Epithelial cell of prostate (primary cell): ENCODE results near the gene AGAP3.
A peak's percentile ranks its signal among the peaks of the same experiment; 100 is the strongest.

Experiments
- DNase-seq: peaks from one replicate; pipeline ENCODE4 v3.0.0-alpha.2; 2011; ENCODE audit warnings: low read depth, low spot score
- H3K27ac ChIP-seq: fragments of 450-650 bp; 2 replicates; pipeline ENCODE4 v1.5.1; 2017; ENCODE audit warnings: mild to moderate bottlenecking

Gene AGAP3

DNA sequence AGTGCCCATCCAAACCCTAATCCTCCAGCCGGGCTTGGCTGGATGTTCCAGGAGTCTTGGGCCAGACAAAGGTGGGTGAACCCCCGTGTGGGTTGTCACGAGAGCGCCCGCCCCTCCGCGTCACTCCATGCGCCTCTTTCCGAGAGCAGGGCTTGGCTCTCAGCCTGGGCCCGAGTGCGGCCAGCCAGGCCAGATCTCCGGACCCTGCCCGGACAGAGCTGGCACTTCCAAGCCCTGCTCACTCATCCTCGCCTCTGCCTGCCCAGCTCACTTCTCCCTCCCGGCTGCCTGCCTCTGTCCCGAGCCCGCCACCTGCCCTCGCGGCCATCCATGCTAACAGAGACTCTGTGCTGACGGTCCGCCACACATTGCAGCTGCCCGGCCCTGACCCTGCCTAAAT is 34.6 kb downstream of the AGAP3 start:
- H3K27ac ChIP-seq = no peak overlapping the region
- no peak for DNase-seq

DNA sequence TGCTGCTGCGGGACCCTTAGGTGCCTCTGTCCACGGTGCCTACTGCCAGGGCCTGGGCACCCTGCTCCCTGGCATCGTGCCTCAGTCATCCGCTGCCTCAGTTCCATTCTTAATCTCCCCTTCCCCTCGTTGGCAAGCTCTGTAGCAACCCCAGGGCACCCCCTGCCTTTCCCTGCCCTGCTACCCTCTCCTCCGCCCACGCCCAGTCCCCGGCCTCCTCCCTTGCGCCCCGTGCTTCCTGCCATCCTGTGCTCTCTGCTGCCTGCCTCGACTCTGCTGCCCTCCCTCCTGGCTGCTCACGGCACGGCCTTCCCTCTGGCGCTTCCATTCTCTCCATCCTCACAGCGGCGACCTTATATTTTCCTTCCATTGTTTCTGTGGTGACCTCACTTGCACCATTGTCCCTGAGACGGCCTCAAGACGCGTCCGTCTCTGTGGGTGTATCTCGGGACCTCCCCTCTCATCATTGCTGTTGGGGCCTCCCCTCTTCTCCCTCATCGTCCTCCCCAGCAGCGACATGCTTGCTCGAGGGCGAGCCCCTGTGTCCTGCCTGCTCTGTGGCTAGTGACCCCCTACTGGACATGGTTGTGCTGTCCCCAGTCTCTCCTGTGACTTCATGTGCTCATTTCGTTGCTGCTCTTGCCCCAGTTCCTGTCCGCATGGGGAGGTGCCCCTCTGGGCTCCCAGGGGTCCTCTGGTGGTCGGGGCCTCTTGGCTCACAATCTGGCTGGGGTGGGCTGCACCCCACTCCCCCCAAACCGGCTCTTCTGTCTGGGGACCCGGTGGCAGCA is 35.3 kb downstream of the AGAP3 start:
- no peak for DNase-seq
- no peak overlapping the region for H3K27ac ChIP-seq

DNA sequence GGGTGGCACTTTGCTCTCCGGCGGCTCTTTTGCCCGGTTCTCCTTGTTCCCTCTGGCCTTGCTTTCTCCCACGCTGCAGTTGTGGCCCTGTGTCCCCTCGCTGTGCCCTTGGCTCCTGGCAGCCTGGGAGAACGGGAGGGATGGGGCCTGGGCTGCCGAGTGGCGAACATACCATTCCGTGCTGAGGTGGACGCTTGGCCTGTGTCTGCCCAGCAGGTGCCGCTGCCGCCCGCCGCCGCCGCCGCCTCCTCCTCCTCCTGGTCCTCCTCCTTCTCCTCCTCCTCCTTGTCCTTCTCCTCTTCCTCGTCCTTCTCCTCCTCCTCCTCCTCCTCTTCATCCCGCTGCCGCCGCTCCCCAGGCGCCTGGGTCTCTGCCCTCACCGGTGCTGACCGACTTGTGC is 36.0 kb downstream of the AGAP3 start:
- no peak for DNase-seq
- H3K27ac ChIP-seq = no peak overlapping the region

DNA sequence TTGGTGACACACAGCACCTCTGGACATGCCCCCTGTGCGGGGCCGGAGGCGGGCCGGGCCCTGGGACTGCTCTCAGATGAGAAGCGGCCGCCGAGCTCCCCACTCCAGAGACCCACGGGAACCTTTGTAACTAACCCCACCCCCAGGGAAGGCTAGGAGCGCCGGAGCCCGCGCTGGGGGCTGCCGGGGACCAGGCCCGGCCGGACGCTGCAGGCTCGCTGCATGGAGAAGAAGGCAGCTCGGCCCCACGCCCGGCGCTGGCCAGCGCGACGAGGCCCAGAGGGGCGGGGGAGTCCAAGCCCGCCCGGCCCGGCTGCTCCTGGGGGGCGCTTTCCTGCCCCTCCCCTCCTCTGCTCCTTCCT is 36.5 kb downstream of the AGAP3 start:
- no peak overlapping the region for H3K27ac ChIP-seq
- DNase-seq = no peak

DNA sequence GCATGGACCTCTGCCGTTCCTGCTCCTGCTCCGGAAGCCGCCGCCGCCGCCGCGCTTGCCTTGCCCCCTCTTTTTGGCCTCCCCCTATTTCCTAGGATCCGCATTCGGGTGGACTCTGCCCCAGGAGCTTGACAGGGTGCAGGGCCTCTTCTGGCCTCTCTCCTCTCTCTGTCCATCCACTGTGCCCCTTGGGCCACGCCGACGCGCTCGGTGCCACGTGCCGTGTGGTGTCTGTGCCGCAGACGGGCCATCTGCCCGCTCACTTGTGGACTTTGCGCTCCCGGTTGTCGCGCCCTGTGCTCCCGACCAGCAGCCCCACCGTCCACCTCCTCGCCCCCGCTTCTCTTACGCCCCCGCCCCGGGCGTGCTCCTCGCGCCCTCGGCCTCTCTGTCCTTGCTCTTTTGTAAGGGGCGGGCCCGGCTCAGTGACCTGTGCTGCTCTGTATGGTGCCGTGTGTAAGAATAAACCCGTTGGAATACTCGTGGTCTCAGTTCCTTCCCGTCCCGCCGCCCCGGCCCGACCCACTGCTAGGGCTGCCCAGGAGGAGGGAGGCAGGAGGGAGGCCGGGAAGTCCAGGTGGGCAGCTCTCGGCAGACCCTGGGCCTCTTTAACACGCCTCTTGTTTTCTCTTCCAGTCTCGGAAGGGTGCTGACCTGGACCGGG is 37.0 kb downstream of the AGAP3 start:
- DNase-seq = no peak
- no peak overlapping the region for H3K27ac ChIP-seq

DNA sequence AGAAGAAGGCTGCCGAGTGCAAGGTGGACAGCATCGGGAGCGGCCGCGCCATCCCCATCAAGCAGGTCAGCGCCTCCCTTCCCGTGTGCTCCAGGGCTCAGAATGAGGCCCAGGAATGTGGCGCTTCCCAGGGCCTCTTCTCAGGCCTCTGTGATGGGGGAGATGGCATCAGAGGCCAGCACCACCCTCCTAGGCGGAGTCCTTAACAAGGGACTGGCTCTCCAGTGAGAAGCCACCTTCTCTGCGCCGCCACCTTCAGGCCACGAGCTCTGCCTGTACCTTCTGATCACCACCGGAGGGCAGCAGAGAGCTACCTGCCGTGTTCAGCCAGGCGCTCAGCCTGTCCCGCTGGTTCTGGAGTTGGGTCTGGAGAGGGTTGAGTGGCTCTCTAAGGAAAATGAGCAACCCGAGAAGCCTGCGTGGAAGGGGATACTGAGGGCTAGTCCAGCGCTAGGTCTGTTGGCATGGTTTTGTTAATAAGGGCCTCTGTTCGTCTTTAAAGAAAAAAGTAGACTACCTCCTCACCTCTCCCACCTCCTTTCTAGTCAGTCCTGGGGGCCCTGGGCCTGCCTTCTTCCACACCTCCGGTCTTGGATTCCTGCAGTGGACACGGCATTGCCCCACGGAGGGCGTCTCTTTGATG is 37.7 kb downstream of the AGAP3 start:
- no peak overlapping the region for H3K27ac ChIP-seq
- peak; percentile 24 for DNase-seq

DNA sequence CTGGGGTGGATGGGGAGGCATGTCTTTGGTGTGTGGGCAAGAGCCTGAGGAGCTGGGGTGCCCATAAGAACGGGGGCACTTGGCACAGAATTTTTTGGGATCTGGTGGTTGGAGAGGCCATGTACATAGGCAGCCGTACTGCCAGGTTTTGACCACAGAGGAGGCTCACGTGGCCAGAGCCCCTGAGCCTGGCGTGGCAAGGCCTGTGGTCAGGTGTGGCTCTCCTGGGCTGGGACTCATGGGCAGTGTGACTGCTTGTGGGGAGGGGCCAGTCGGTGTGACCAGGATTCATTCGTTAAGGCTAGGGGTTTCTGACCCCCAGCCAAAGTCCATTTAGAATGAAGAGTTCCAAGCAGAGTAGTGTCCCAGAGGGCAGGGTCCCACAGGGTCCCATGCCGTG is 38.2 kb downstream of the AGAP3 start:
- H3K27ac ChIP-seq = no peak overlapping the region
- DNase-seq = no peak

DNA sequence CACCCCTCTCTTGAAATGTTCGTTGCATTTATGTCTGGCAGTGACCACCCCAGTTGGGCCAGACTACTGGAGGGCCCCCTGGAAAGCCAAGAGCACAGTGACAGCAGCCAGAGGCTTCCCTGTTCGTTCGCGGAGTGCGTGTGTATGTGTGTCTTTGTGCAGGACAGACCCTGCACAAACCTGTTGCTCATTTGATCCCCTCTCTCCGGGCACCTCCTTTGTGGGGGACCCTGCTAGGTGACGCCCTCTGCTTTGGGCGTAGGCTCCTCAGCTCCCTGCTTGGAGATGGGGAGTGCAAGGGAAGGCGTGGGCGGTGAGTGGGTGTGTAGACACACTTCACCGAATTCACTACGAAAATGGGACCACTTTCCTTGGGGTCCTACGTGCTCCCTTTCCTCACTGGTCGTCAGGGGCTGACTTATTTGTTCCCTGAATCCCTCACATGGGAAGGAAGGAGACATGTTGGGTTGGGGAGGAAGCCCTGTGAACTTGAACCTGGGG is 38.7 kb downstream of the AGAP3 start:
- no peak for DNase-seq
- H3K27ac ChIP-seq = no peak overlapping the region

DNA sequence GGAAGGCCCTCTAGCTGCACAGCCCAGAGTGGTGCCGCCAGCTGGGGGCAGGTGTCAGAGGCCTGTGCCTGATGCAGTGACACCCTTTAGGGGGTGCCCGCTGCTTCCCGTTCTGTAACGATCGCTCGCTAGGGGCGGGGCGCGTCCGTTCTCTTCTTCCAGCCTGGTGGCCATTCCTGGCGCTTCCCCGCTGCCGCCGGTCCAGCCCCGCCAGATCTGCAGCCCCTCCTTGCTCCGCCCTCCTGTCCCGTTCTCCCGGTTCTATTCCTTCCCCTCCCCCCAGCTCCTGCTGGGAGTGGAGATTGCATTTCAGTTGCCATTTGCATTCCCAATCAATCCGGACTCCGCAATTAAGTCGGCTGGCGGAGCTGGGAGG is 39.2 kb downstream of the AGAP3 start:
- H3K27ac ChIP-seq = no peak overlapping the region
- no peak for DNase-seq

DNA sequence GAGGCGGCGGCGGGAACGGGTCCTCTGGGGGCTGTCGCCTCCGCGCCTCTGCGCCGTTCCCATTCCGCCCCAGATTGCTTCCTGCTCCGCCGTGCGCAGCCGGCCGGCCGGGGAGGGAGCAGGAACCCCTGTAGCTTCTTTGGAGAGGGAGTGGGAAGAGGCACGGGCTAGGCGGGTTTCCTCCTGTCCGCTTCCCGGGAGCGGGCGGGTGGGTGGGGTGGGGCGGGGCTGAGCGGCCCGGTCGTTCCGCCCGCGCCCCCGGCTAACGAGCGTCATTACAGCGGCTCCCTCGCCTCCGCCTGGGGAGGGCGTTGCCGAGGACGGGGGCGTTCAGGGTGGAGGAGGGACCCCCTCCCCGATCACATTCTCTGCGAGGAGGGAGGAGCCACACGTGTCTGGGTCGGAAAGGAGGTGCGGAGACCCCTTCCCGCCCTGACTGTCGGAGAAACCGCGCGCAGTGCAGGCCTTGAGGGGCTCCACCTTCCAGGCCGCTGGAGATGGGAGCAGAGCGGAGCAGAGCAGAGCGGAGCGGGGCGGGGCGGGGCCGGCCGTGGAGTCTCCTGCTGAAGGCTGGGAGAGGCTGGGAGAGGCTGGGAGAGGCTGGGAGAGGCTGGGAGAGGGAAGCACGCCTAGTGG is 39.7 kb downstream of the AGAP3 start:
- H3K27ac ChIP-seq = no peak overlapping the region
- no peak for DNase-seq

DNA sequence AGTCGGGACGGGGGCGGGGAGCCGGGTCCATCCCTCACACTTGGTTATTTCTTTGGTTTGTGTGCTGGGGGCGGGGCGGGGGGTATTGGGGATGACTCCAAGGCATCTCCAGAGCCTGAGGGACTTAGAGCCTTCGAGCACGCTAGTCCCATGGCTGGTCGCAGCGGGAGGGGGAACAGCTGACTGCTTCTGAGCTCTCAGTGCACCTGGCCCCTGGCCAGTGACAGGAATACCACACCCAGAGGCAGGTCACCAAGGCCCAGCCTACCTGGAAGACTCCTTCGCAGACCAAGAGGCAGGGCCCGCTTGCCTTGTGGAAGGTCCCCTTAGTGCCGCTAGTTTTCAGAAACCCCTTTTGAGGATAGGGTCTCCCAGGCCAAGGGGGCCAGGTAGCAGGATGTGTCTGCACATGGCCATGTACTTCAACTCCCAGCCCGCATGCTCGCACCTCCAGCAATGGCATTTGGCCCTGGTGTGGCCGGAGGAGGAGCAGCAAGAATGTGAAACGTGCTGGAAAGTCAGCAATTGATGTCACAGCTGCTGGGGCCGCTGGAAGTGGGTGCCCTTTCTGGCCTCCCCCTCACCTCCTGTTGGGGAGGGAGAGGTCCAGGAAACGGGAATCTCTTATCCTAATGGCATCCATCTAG is 40.3 kb downstream of the AGAP3 start:
- no peak overlapping the region for H3K27ac ChIP-seq
- no peak for DNase-seq

DNA sequence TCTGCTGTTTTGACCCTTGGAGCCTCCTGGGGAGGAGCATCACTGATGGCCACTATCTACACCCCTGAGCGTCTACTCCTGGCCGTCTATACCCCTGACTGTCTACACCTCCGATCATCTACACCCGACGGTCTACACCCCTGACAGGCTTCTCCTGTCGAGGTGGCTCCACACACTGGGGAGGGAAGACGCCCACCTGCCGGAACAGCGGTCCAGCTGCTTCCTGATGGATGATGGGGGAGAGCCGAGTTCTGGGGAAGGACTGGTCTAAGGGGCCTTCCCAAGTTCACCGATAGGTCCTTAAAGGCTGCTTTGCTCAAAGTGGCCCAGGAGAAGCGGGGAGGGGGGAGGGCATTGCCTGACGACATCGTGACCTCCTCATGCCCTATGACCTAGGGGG is 41.9 kb downstream of the AGAP3 start:
- no peak overlapping the region for H3K27ac ChIP-seq
- DNase-seq = no peak

DNA sequence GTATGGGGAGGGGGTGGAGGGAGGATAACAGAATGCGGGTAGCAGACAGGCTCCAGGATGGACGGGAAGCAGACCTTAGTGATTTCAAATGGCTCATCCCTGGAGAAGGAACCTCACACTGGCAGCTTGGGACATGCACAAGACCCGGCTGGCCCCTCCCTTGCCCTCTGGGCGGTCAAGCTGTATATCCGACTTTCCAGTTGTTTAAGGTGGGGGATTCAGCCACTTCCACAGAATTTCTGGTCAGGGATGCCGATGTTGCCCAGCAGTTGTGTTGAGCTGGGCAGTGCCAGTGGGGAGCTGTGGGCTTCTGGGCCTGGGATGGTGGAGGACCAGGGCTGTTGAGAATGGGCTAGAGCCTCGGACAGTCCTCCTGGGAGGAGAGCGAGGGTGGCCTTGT is 42.4 kb downstream of the AGAP3 start:
- no peak for DNase-seq
- H3K27ac ChIP-seq = no peak overlapping the region

DNA sequence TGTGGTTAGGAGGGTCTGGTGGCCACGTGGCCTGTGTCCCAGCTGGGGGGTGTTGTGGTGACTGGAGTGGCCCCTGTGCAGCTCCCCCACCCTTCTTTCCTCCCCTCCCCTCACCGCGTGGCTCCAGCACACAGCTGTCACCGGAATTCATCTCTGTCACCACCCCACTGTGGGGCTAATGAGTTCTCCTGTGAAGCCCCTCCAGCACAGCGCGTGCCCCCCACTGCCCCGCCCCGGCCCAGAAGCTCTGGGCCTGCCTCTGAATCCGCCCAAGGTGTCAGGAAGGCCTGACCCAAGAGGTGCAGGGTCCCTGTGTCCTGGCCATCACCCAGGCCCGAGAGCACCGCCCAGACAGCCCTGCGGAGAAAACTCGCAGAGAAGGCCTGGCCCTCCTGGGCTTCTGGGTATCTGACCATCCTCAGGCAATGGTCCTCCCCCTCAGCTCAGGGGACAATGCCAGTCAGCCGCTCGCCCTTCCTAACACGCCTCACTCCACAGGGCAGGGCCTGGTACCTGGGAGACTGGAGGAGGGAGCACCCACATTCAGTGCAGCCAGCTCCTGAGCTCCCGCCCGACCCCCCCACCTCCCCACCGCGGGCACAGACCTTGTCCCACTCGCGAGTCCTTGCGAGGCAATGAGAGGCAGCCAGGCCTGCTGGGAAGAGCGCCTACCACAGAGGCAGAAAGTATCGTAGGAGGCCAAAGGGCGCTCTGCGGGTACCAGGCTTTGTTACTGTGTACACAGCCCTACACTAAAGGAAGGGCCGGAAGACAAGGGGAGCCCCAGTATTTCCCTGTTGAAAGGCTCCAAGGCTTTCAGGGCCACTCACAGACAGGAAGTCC is 43.1 kb downstream of the AGAP3 start:
- H3K27ac ChIP-seq = no peak overlapping the region
- DNase-seq = no peak

DNA sequence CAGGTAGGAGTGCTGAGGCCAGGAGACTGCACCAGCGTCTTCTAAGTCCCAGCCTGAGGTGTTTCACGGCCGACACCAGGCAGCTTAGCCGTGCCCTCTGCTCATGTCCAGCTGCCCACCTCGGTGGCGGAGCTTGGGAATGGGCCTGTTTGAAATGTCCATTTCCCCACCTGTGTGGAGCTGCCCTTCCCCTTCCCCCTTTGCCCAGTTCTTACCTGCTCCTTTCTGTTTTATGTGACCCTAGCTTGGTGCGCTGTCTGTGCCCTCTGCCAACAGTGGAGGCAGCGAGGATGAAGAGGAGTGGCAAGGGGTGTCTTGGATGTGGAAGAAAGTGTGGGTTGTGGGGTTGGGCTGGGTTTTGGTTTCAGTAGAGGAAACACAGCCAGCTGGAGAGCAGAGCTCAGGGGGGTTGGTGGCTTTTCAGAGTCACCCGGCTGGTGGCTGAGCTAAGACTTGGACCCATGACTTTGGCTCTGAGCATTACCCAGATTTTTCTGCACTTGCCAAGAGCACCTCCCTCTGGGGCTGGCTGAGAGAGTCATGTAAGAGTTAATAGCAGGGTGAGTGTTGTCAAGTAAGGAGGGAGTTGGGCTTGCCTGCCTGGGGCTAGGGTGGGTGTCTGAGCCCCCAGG is 43.8 kb downstream of the AGAP3 start:
- H3K27ac ChIP-seq = no peak overlapping the region
- no peak for DNase-seq

DNA sequence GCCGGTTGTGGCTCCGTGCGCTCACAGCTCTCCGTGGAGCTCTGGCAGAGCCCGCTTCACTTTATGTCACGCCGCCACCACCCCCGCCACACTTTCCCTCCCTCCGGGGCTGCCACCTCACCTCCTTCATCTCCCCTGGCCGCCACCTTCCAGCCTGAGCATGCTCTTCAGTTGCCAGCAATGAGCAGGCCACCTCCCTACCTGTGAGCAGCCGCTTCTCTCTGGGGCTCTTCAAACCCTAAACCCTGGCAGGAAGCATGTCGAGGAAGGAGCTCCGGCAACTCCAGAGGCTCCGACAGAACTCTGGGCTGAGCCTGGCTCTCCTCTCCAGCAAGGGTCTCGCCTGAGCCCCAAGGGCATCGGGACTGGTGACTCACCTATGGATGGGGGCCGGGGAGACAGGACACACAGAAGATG is 44.5 kb downstream of the AGAP3 start:
- no peak overlapping the region for H3K27ac ChIP-seq
- no peak for DNase-seq

DNA sequence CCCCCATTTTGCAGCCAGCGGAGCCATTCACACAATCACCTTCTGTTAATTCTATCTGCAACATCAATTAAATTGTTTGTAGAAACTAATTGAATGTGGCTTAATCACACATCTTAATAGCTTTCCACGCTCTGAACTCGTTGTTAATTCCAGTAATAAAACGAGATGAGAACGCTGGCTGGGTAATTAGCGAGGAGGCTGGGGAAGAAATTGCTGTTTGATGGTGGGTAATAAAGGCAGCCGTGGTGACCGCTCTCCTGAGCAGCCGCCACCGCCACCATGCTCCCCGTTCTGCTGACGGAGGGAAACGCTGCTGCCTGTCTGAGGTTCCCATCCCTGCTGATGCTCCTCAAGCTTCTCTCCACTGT is 44.9 kb downstream of the AGAP3 start:
- no peak for DNase-seq
- no peak overlapping the region for H3K27ac ChIP-seq

DNA sequence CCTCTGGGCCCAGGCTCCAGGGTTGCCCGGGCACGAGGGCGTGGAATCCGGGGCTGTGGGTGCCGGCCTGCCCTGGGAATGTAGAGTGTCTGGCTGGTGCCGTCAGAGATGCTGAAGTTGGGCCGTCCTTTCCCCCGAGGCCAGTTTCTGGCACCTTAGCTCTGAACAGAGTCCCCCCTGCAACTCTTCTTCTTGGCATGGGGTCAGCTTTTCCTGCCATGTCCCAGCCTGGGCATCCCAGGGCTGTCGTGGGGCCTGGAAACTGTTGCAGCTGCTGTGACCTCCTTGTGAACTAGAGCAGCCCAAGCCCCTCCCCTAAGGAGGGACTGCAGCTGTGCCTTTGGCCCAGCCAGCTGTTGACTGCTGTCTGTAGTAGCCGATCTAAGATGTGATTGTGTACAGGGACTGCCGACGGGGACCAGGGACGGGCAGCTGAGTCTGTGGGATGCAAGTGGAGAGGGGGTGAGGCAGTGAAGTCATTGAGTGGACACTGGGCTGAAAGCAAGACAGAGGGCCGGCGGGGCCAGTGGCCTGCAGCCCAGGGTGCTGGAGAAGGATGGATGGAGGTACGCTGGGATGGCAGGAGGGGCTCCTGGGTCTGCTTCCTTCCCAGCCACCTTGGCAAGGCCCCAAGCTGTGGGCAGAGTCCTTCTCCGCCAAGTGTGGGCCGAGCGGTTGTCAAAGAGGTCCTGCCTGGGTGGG is 45.5 kb downstream of the AGAP3 start:
- H3K27ac ChIP-seq = no peak overlapping the region
- no peak for DNase-seq
